ENCODE data around the gene ZNF555.

GRCh38 chr19:2819540-2820111 lies 21.6 kb upstream of the ZNF555 start, which contains the start of gene ZNF554:
- TF ChIP-seq CTCF (IDR thresholded peaks at IDR 0.05) (peak; percentile 89 to 99 (median 97)), POLR2A (IDR thresholded peaks at IDR 0.05) (peak in 1 of 2 donors; percentile 27), EP300 (IDR thresholded peaks at IDR 0.05) (peak; percentile 63 to 69)
